Cardiac muscle cell (in vitro differentiated cells and primary cell): ENCODE measurements around the gene ACOT13. TPM values are rescaled to one million over a fixed set of nuclear protein-coding genes. Genes with fewer than 3 reads are reported as not detected.
A peak's percentile ranks its signal among the peaks of the same experiment; 100 is the strongest.
"Not testable (repeated sequence)": the region's sequence is repeated elsewhere in the genome, so short reads cannot be mapped to it uniquely, and the experiment has no call there.

ENCODE experiments used
- DNase-seq, 2 donors: peaks; one replicate each; pipeline versions ENCODE4 v3.0.0 to v3.0.0-alpha.2; 2010 to 2017; ENCODE audit warnings: low read depth in 1 of 2, low spot score in 1 of 2
- H3K27ac ChIP-seq: fragments of 200-600 bp; sonication (generic); 2 replicates; pipeline ENCODE4 v1.5.1; 2016
- H3K27me3 ChIP-seq: fragments of 200-600 bp; sonication (generic); 2 replicates; pipeline ENCODE4 v1.6.0; 2016; ENCODE audit warnings: control low read depth
- H3K36me3 ChIP-seq: fragments of 200-600 bp; sonication (generic); 2 replicates; pipeline ENCODE4 v1.5.1; 2016; ENCODE audit warnings: control low read depth
- H3K4me1 ChIP-seq: fragments of 200-600 bp; sonication (generic); 2 replicates; pipeline ENCODE4 v1.8.1; 2017; ENCODE audit warnings: low read depth, mild to moderate bottlenecking, mixed run types
- H3K4me3 ChIP-seq: fragments of 200-600 bp; sonication (generic); 2 replicates; pipeline ENCODE4 v1.5.1; 2016; ENCODE audit warnings: mild to moderate bottlenecking
- H3K9me3 ChIP-seq: fragments of 200-600 bp; sonication (generic); 2 replicates; pipeline ENCODE4 v1.5.1; 2017; ENCODE audit warnings: low read depth, mild to moderate bottlenecking, control low read depth
- CTCF ChIP-seq: IDR thresholded peaks from 2 replicates; pipeline ENCODE4 v1.5.1; 2012; ENCODE audit warnings: low read depth, mild to moderate bottlenecking, low read length
- polyA plus RNA-seq: library from polyadenylated mRNA; unstranded; fragments of >200 nt; fragmentation: Nextera tagmentation; extraction: Ambion mirVana; gene quantifications from 2 replicates; pipeline ENCODE4 v1.2.1, GENCODE V29; 2016
- total RNA-seq: library from RNA; depleted of rRNA; stranded (reverse); fragments of >200 nt; gene quantifications from 2 replicates; pipeline ENCODE4 v1.2.3, GENCODE V29; 2016

The ACOT13 gene
- total and polyA plus RNA-seq, 2 experiments from 2014 or later: 30.7 to 127 TPM

- Histone ChIP-seq H3K36me3 (no peaks in the 10 kb centered on the region), H3K4me1 (no peaks in the 10 kb centered on the region), H3K4me3 (no peak overlapping the region), H3K27me3 (no peaks in the 10 kb centered on the region), H3K27ac (no peak overlapping the region), H3K9me3 (no peaks in the 10 kb centered on the region)
- DNase-seq: no peak
- TF ChIP-seq CTCF: no peak
These were observed 77.1 kb downstream of the ACOT13 start for GRCh38 chr6:24743944-24744335.

GRCh38 chr6:24744911-24745310 lies 78.0 kb downstream of the ACOT13 start:
- no peak overlapping the region for H3K4me3 ChIP-seq
- no peak overlapping the region for H3K27ac ChIP-seq
- DNase-seq: no peak
- no peaks in the 10 kb centered on the region for H3K27me3 ChIP-seq
- no peaks in the 10 kb centered on the region for H3K9me3 ChIP-seq
- H3K36me3 ChIP-seq: no peaks in the 10 kb centered on the region
- TF ChIP-seq CTCF: no peak
- no peaks in the 10 kb centered on the region for H3K4me1 ChIP-seq

- H3K27ac ChIP-seq: no peak overlapping the region
- DNase-seq: no peak
- no peaks in the 10 kb centered on the region for H3K27me3 ChIP-seq
- no peak for TF ChIP-seq CTCF
- H3K4me1 ChIP-seq: no peaks in the 10 kb centered on the region
- no peaks in the 10 kb centered on the region for H3K36me3 ChIP-seq
- H3K4me3 ChIP-seq: no peak overlapping the region
- H3K9me3 ChIP-seq: no peaks in the 10 kb centered on the region
These were observed 82.4 kb downstream of the ACOT13 start for GRCh38 chr6:24749297-24749696.

- H3K4me3 ChIP-seq, H3K27me3 ChIP-seq, H3K27ac ChIP-seq, H3K9me3 ChIP-seq, H3K36me3 ChIP-seq, H3K4me1 ChIP-seq, DNase-seq: not testable (repeated sequence)
These were observed 84.0 kb downstream of the ACOT13 start for GRCh38 chr6:24750878-24751277.

- Histone ChIP-seq H3K4me1 (peaks cover 3% of the 10 kb centered on the region), H3K27me3 (no peaks in the 10 kb centered on the region), H3K27ac (no peak overlapping the region), H3K36me3 (no peaks in the 10 kb centered on the region), H3K4me3 (no peak overlapping the region), H3K9me3 (no peaks in the 10 kb centered on the region)
- no peak for TF ChIP-seq CTCF
- DNase-seq: no peak
These were observed 85.6 kb downstream of the ACOT13 start for GRCh38 chr6:24752503-24752902.

GRCh38 chr6:24752917-24753492 lies 86.1 kb downstream of the ACOT13 start:
- Histone ChIP-seq H3K27ac (no peak overlapping the region), H3K4me1 (peaks cover 8% of the 10 kb centered on the region), H3K9me3 (no peaks in the 10 kb centered on the region), H3K4me3 (no peak overlapping the region), H3K36me3 (no peaks in the 10 kb centered on the region), H3K27me3 (no peaks in the 10 kb centered on the region)
- TF ChIP-seq CTCF: no peak
- peak in 1 of 2 donors; percentile 39 for DNase-seq
